DND-41 (cell line): ENCODE data around the gene RAD51B.

ENCODE experiments used
- CTCF ChIP-seq: IDR thresholded peaks from 2 replicates; pipeline ENCODE4 v1.5.1; 2012; ENCODE audit warnings: borderline replicate concordance, low read length, moderate library complexity, mild to moderate bottlenecking; ENCODE audit not compliant: poor library complexity, severe bottlenecking; ENCODE audit errors: extremely low read depth
- EZH2 ChIP-seq: IDR thresholded peaks from 3 replicates; pipeline ENCODE4 v1.6.1; 2012; ENCODE audit warnings: borderline replicate concordance, low read depth, mild to moderate bottlenecking, moderate library complexity, low read length, inconsistent platforms; ENCODE audit not compliant: severe bottlenecking

- peak; percentile 13 for TF ChIP-seq CTCF
- TF ChIP-seq EZH2: no peak
These were observed 947.7 kb downstream of the RAD51B start for GRCh38 chr14:68767248-68767645.
